AG09309 (cell line): ENCODE measurements around the gene MAP2K5.
A peak's percentile ranks its signal among the peaks of the same experiment; 100 is the strongest.

Experiments
- DNase-seq: peaks from one replicate; pipeline ENCODE4 v3.0.0-alpha.2; 2010; ENCODE audit warnings: low read depth
- H3K4me3 ChIP-seq: 2 replicates; pipeline ENCODE4 v1.5.1; 2011; ENCODE audit warnings: mild to moderate bottlenecking, low read depth, low read length, moderate library complexity; ENCODE audit not compliant: control insufficient read depth
- TF ChIP-seq, protein P1 (sequence below): IDR thresholded peaks from 2 replicates; pipeline ENCODE4 v1.5.1; 2011; ENCODE audit warnings: mild to moderate bottlenecking, low read depth, low read length, inconsistent platforms; ENCODE audit not compliant: insufficient read depth, control insufficient read depth; ENCODE audit errors: missing control alignments

The MAP2K5 gene

DNA sequence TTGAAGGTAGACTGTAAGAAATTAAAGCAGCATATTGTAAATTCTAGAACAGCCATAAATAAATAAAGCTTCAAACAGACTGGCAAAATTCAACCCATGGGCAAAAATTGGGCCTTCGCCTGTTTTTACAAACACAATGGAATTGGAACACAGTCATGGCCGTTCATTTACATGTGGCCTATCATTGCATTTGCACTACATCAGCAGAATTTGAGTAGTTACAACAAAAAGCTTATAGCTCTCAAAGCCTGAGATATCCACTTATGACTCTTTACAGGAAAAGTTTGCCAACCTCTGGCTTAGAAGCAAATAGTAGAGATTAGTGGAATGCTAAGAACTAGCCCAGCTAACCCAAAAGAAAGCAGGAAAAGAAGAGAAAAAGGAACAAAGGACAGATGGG is 143.2 kb downstream of the MAP2K5 start:
- TF ChIP-seq, protein P1, sequence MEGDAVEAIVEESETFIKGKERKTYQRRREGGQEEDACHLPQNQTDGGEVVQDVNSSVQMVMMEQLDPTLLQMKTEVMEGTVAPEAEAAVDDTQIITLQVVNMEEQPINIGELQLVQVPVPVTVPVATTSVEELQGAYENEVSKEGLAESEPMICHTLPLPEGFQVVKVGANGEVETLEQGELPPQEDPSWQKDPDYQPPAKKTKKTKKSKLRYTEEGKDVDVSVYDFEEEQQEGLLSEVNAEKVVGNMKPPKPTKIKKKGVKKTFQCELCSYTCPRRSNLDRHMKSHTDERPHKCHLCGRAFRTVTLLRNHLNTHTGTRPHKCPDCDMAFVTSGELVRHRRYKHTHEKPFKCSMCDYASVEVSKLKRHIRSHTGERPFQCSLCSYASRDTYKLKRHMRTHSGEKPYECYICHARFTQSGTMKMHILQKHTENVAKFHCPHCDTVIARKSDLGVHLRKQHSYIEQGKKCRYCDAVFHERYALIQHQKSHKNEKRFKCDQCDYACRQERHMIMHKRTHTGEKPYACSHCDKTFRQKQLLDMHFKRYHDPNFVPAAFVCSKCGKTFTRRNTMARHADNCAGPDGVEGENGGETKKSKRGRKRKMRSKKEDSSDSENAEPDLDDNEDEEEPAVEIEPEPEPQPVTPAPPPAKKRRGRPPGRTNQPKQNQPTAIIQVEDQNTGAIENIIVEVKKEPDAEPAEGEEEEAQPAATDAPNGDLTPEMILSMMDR: no peak
- no peak for DNase-seq
- no peak overlapping the region for H3K4me3 ChIP-seq

GRCh38 chr15:67690936-67691335 is 148.4 kb downstream of the MAP2K5 start:
- peak; percentile 10 for DNase-seq
- H3K4me3 ChIP-seq: no peak overlapping the region
- TF ChIP-seq, protein P1: no peak

DNA sequence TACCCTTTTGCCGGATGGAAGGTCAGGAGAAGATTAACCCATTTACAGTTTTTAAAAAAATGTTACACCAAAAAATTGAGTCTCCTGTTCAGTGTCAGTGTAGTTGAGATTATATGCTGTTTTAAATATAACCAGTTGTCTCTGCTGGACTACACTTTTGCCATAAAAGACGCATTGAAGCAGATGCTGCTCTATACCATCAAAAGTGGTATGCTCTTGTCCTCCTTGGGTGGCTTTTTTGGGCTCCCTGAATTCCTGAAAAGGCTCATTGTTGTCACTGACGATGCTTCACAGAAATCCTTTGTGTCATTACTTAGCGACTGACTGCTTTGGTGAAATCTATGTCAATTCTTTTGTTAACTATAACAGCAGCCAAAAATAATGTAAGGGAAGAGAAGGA is 148.9 kb downstream of the MAP2K5 start:
- DNase-seq: no peak
- TF ChIP-seq, protein P1: no peak
- no peak overlapping the region for H3K4me3 ChIP-seq

- DNase-seq: no peak
- TF ChIP-seq, protein P1: no peak
- H3K4me3 ChIP-seq: no peak overlapping the region
These were observed 150.1 kb downstream of the MAP2K5 start for GRCh38 chr15:67692573-67692972.

DNA sequence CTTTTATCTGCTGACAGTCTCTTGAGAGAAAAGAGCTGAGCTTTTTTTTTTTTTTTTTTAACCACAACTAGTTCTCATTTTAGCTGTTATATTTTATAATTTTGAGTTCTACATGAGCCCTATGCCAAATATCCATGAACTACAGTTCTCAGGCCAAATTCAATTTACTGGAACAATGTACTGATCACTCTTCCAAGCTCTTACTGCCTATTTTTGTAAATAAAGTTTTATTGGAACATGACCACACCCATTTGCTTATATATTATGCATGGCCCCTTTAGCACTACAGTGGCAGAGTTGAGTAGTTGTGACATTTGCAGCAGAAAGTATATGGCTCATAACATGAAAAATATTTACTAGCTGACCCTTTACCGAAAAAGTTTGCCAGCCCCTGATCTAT is 153.6 kb downstream of the MAP2K5 start:
- H3K4me3 ChIP-seq: no peak overlapping the region
- no peak for DNase-seq
- TF ChIP-seq, protein P1: no peak

DNA sequence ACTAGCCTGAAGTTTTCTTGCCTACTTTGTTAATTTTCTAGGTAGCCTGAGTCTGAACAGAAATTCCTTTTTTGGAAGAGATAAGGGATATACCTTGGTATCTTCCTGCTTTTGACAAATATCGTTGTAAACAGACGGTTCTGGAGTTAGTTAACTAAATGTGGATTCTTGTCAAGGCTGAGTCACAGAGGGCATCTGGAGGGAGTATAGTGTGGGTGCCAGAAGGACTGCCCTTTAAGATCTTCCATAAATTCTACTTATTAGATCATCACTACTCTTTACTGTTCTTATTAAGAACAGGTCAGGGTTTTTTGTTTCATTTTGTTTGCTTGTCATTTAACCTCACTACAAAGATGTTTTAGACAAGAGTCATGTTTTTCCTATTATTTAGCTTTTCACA is 157.5 kb downstream of the MAP2K5 start:
- no peak overlapping the region for H3K4me3 ChIP-seq
- TF ChIP-seq, protein P1: no peak
- DNase-seq: no peak

- H3K4me3 ChIP-seq: no peak overlapping the region
- TF ChIP-seq, protein P1: no peak
- peak; percentile 4 for DNase-seq
These were observed 159.2 kb downstream of the MAP2K5 start for GRCh38 chr15:67701669-67702068.
